ENCODE results near the gene SPAG16. TPM values are rescaled to one million over a fixed set of nuclear protein-coding genes. Genes with fewer than 3 reads are reported as not detected.

The SPAG16 gene
- polyA plus RNA-seq, 1 of the 3 experiments (the other 2 are of a cell fraction) = 29.5 TPM

- H4K20me1 ChIP-seq (ENCODE audit: insufficient read depth) = no peaks in the 10 kb centered on the region
- H3K9me2 ChIP-seq = no peaks in the 10 kb centered on the region
- POLR2A ChIA-PET = no interaction called here
These were observed 456.2 kb downstream of the SPAG16 start for GRCh38 chr2:213740453-213740852.

GRCh38 chr2:213751446-213751845, 467.2 kb downstream of the SPAG16 start:
- H3K27ac ChIP-seq (ENCODE audit: low read depth in 2 of 2, low read length in 1 of 2) = no peak overlapping the region
- no peak overlapping the region for H3K4me3 ChIP-seq (ENCODE audit: low read depth in 2 of 2, low read length in 1 of 2)
- H2AFZ ChIP-seq (ENCODE audit: low read depth) = no peak overlapping the region
- WGBS (ENCODE audit: low lambda C conversion rate) = 70% methylated on average over 6 of the region's 6 CpGs
- no peak for TF ChIP-seq IRF3 (IDR thresholded peaks at IDR 0.05; ENCODE audit: low read depth, low read length)
- TF ChIP-seq GABPA (IDR thresholded peaks at IDR 0.05; ENCODE audit: low read depth) = no peak
- no peak for TF ChIP-seq MAX (IDR thresholded peaks at IDR 0.05; ENCODE audit: low read depth)
- TF ChIP-seq FOSL2 (IDR thresholded peaks at IDR 0.05; ENCODE audit: borderline replicate concordance, low read depth) = no peak
- no peak for TF ChIP-seq EZH2phosphoT487 (IDR thresholded peaks at IDR 0.05; ENCODE audit: borderline replicate concordance, low read depth)
- no peak for TF ChIP-seq NRF1 (IDR thresholded peaks at IDR 0.05; ENCODE audit: low read depth, low read length)
- no peak for TF ChIP-seq NFIC (IDR thresholded peaks at IDR 0.05; ENCODE audit: borderline replicate concordance)
- no peak for TF ChIP-seq GATA2 (CRISPR knock-in tag; IDR thresholded peaks at IDR 0.05)
- TF ChIP-seq RXRA (IDR thresholded peaks at IDR 0.05; ENCODE audit: borderline replicate concordance, low read depth) = no peak
- TF ChIP-seq REST (IDR thresholded peaks at IDR 0.05; ENCODE audit: low read depth, low read length) = no peak
- TF ChIP-seq PBX3 (IDR thresholded peaks at IDR 0.05) = no peak
- TF ChIP-seq TEAD4 (IDR thresholded peaks at IDR 0.05; ENCODE audit: borderline replicate concordance, insufficient read depth) = no peak
- TF ChIP-seq RCOR1 (IDR thresholded peaks at IDR 0.05; ENCODE audit: low read length) = no peak
- no peak for TF ChIP-seq MXI1 (IDR thresholded peaks at IDR 0.05; ENCODE audit: low read depth, low read length)
- TF ChIP-seq ZBTB33 (IDR thresholded peaks at IDR 0.05; ENCODE audit: borderline replicate concordance, low read depth) = no peak
- no peak for TF ChIP-seq FOXM1 (IDR thresholded peaks at IDR 0.05; ENCODE audit: low read depth)
- no peak for TF ChIP-seq MEF2A (IDR thresholded peaks at IDR 0.05; ENCODE audit: borderline replicate concordance, low read depth)
- ChIA-PET POLR2A (no interaction called here), CTCF (no interaction called here)
- H3K4me2 ChIP-seq = no peak overlapping the region
- H3K9me2 ChIP-seq = no peaks in the 10 kb centered on the region
- H3K36me3 ChIP-seq (replicated peaks in 1 of 2; ENCODE audit: control insufficient read depth in 1 of 2, insufficient read depth in 2 of 2, low read length in 1 of 2) = no peaks in the 10 kb centered on the region
- H4K20me1 ChIP-seq (ENCODE audit: insufficient read depth) = no peaks in the 10 kb centered on the region
- no peaks in the 10 kb centered on the region for H3F3A ChIP-seq (replicated peaks; ENCODE audit: insufficient read depth)
- no peaks in the 10 kb centered on the region for H3K9me3 ChIP-seq
- H3K9ac ChIP-seq = no peak overlapping the region
- no peaks in the 10 kb centered on the region; a peak in 1 of 4 replicates for H3K4me1 ChIP-seq (ENCODE audit: control insufficient read depth in 1 of 2, insufficient read depth in 2 of 2, low read depth in 1 of 2, low read length in 1 of 2)
- H3K27me3 ChIP-seq (ENCODE audit: insufficient read depth) = no peaks in the 10 kb centered on the region
- no peak for DNase-seq
- H3K79me2 ChIP-seq (ENCODE audit: insufficient read depth) = no peaks in the 10 kb centered on the region

More at GRCh38 chr2:213740453-213740852, 456.2 kb downstream of the SPAG16 start:
- Histone ChIP-seq H2AFZ (ENCODE audit: low read depth) (no peak overlapping the region), H3K27ac (ENCODE audit: low read depth in 2 of 2, low read length in 1 of 2) (no peak overlapping the region), H3K9ac (no peak overlapping the region), H3K4me2 (no peak overlapping the region), H3K4me3 (ENCODE audit: low read depth in 2 of 2, low read length in 1 of 2) (no peak overlapping the region), H3F3A (replicated peaks; ENCODE audit: insufficient read depth) (no peaks in the 10 kb centered on the region), H3K79me2 (ENCODE audit: insufficient read depth) (no peaks in the 10 kb centered on the region), H3K9me3 (no peaks in the 10 kb centered on the region), H3K27me3 (ENCODE audit: insufficient read depth) (no peaks in the 10 kb centered on the region), H3K4me1 (ENCODE audit: control insufficient read depth in 1 of 2, insufficient read depth in 2 of 2, low read depth in 1 of 2, low read length in 1 of 2) (no peaks in the 10 kb centered on the region), H3K36me3 (replicated peaks in 1 of 2; ENCODE audit: control insufficient read depth in 1 of 2, insufficient read depth in 2 of 2, low read length in 1 of 2) (no peaks in the 10 kb centered on the region)
- TF ChIP-seq FOXM1 (IDR thresholded peaks at IDR 0.05; ENCODE audit: low read depth) = no peak
- no peak for TF ChIP-seq TCF12 (IDR thresholded peaks at IDR 0.05)
- no peak for TF ChIP-seq RCOR1 (IDR thresholded peaks at IDR 0.05; ENCODE audit: low read length)
- TF ChIP-seq ELF1 (IDR thresholded peaks at IDR 0.05) = no peak
- no peak for DNase-seq
- CTCF ChIA-PET = interaction anchor here (0.7 kb wide), 1 partner anchor 185 kb away, joined by 3 read pairs; no protein-coding TSS in a partner anchor
- 60% methylated on average over 3 of the region's 3 CpGs for WGBS (ENCODE audit: low lambda C conversion rate)
